22Rv1 (cell line): ENCODE data around the gene AMER3.

Experiments used
- ZFX ChIP-seq: fragments of 450-650 bp; IDR thresholded peaks from 2 replicates; pipeline ENCODE4 v1.6.1; 2017; ENCODE audit warnings: antibody characterized with exemption, borderline replicate concordance
- TF ChIP-seq, protein P1 (sequence below): fragments of 450-650 bp; IDR thresholded peaks from 2 replicates; pipeline ENCODE4 v1.5.1; 2017; ENCODE audit warnings: mild to moderate bottlenecking

DNA sequence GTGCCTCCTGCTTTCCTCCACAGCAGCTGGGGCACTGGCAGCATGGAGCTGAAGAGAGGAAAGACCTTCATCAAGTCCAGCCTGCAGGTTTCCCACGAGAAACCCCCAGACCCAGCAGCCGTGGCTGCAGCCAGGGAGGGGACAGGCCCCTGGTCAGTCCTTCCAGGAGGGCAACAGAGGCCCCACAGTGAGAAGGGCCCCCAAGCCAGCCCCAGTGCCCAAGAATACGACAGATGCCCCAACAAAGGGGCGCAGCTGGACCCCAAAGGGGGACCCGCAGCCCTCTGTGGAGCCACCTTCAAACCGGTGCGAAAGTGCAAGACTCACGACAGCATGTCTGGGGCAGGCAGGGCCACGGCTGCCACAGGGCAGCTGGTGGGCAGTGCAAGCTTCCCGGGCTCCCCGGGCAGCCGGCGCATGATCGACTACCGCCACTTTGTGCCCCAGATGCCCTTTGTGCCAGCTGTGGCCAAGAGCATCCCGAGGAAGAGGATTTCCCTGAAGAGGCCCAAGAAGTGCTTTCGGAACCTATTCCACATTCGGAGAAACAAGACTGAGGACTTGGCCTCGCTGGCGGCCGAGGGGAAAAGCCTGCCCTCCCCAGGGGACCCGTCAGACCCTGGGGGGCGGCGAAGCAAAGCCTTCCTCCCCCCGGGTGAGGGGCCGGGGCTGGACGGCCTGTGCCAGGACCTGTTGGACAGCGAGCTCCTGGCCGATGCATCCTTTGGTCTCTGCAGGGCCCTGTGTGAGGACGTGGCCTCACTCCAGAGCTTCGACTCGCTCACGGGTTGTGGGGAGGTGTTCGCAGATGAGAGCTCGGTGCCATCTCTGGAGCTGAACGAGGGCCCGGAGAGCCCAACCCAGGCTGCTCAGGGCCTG is 6.9 kb downstream of the AMER3 start:
- TF ChIP-seq, protein P1, sequence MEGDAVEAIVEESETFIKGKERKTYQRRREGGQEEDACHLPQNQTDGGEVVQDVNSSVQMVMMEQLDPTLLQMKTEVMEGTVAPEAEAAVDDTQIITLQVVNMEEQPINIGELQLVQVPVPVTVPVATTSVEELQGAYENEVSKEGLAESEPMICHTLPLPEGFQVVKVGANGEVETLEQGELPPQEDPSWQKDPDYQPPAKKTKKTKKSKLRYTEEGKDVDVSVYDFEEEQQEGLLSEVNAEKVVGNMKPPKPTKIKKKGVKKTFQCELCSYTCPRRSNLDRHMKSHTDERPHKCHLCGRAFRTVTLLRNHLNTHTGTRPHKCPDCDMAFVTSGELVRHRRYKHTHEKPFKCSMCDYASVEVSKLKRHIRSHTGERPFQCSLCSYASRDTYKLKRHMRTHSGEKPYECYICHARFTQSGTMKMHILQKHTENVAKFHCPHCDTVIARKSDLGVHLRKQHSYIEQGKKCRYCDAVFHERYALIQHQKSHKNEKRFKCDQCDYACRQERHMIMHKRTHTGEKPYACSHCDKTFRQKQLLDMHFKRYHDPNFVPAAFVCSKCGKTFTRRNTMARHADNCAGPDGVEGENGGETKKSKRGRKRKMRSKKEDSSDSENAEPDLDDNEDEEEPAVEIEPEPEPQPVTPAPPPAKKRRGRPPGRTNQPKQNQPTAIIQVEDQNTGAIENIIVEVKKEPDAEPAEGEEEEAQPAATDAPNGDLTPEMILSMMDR, result no peak
- TF ChIP-seq ZFX, result no peak
